Choroid plexus epithelial cell (primary cell): ENCODE measurements around the gene KIF3C.

ENCODE experiments used
- DNase-seq: peaks from one replicate; pipeline ENCODE4 v3.0.0-alpha.2; 2010; ENCODE audit warnings: low read depth
- H3K4me3 ChIP-seq: 2 replicates; pipeline ENCODE4 v1.5.1; 2011; ENCODE audit warnings: low read depth, mild to moderate bottlenecking, control low read depth, low read length, moderate library complexity
- TF ChIP-seq, protein P1 (sequence below): conservative IDR thresholded peaks from 2 replicates; pipeline ENCODE4 v1.5.1; 2011; ENCODE audit warnings: low read depth, mild to moderate bottlenecking, control low read depth, inconsistent platforms, low read length, moderate library complexity

The KIF3C gene

GRCh38 chr2:25976983-25977741 is 5.1 kb downstream of the KIF3C start:
- TF ChIP-seq, protein P1, sequence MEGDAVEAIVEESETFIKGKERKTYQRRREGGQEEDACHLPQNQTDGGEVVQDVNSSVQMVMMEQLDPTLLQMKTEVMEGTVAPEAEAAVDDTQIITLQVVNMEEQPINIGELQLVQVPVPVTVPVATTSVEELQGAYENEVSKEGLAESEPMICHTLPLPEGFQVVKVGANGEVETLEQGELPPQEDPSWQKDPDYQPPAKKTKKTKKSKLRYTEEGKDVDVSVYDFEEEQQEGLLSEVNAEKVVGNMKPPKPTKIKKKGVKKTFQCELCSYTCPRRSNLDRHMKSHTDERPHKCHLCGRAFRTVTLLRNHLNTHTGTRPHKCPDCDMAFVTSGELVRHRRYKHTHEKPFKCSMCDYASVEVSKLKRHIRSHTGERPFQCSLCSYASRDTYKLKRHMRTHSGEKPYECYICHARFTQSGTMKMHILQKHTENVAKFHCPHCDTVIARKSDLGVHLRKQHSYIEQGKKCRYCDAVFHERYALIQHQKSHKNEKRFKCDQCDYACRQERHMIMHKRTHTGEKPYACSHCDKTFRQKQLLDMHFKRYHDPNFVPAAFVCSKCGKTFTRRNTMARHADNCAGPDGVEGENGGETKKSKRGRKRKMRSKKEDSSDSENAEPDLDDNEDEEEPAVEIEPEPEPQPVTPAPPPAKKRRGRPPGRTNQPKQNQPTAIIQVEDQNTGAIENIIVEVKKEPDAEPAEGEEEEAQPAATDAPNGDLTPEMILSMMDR = no peak
- H3K4me3 ChIP-seq = no peak overlapping the region
- peak; percentile 26 for DNase-seq

GRCh38 chr2:25972049-25972823 is 10.1 kb downstream of the KIF3C start:
- TF ChIP-seq, protein P1 = no peak
- peak; percentile 35 for DNase-seq
- H3K4me3 ChIP-seq = no peak overlapping the region

DNA sequence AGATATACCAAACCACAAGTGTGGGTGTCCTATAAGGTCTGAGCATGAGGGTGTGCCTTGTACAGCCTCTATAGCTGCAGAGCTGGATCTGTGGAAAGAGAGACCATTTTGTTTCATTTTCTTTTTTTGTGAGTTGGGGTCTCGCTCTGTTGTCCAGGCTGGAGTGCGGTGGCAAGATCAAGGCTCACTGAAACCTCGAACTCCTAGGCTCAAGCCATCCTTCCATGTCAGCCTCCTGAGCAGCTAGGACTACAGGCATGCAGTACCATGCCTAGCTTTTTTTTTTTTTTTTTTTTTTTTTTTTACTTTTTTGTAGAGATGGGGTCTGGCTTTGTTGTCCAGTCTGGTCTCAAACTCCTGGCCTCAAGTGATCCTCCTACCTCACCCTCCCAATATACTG is 10.7 kb downstream of the KIF3C start:
- H3K4me3 ChIP-seq = no peak overlapping the region
- TF ChIP-seq, protein P1 = no peak
- no peak for DNase-seq

DNA sequence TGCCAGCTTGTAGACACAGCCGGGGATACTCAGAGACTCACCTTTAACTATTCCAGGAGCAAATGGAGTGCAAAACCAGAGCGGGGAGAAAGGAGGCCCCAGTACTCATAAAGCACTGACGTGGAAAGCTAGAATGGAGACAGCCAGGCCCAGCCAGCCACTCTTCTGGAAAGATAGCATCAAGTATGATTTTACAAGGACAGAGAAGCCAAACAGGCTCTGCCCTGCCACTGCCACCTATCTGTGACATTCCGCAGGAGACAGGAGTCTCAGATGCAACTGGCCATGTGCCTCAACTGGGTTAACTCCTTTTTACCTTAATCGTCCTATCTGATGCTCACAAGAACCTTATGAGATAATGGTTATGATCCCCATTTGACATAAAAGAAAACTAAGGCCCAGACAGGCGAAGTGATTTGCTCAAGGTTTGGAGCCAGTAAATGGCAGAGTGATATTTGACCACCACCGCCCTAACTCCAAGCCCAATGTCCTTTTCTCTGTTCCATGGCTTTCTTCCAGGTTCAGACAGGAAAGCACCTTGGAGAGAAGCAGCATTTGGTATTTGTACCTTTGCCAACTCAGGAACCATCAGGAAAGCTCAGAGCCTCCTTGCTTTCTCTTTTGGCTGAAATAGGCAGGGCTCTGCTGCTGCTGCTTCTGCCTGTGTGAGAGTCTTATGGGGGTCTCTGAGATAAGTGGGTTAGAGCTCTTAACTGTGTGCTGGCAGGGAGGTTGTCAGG is 15.6 kb downstream of the KIF3C start:
- no peak overlapping the region for H3K4me3 ChIP-seq
- DNase-seq = peak; percentile 29
- TF ChIP-seq, protein P1 = no peak

DNA sequence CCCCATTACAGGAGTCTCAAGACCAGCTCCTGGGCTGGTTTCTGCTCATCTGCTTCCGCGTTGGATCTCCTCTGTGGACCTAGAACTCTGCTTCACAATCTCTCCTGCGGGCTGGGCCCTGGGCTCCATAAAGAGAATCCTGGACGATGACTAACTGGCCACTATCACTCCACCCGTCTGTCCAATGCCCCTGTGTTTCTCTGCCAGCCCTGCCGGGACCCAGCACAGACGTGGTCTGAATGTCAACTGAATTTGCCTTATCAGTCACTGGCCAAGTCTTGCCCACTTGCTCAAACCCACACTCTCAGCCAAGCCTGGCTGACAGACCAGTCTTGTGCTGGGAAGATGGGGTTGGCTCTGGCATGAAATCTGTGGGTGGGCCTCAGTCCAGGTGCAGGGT is 17.4 kb downstream of the KIF3C start:
- TF ChIP-seq, protein P1 = no peak
- no peak for DNase-seq

GRCh38 chr2:25960920-25961319 is 21.4 kb downstream of the KIF3C start:
- peak; percentile 59 for DNase-seq
- H3K4me3 ChIP-seq = no peak overlapping the region
- TF ChIP-seq, protein P1 = no peak

More for the DNA sequence above, 17.4 kb downstream of the KIF3C start:
- H3K4me3 ChIP-seq = no peak overlapping the region
